NCI-H1694 (cell line): ENCODE results near the gene PUSL1.
"Not testable (repeated sequence)": the region's sequence is repeated elsewhere in the genome, so short reads cannot be mapped to it uniquely, and the experiment has no call there.

ENCODE experiments used
- DNase-seq: peaks from one replicate; lab custom pipeline; 2025; lab: John Stamatoyannopoulos, UW

The PUSL1 gene

DNA sequence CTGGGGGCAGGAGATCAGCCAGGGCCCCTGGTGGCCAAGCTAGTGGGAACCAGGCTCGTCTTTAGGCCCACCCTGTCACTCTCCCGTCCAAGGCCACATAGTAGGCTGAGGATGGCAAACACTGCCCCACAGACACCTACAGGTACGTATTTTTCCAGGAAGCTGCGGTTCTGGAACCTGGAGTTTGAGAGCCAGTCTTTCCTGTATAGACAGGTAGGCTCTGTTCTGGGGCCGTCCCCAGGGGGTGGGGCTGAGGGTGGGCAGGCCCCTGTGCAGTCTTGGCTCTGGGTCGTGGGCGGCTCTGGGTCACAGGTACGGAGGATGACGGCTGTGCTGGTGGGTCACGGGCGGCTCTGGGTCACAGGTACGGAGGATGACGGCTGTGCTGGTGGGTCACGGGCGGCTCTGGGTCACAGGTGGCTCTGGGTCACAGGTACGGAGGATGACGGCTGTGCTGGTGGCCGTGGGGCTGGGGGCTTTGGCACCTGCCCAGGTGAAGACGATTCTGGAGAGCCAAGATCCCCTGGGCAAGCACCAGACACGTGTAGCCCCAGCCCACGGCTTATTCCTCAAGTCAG, 2.2 kb downstream of the PUSL1 start:
- DNase-seq: no peak

DNA sequence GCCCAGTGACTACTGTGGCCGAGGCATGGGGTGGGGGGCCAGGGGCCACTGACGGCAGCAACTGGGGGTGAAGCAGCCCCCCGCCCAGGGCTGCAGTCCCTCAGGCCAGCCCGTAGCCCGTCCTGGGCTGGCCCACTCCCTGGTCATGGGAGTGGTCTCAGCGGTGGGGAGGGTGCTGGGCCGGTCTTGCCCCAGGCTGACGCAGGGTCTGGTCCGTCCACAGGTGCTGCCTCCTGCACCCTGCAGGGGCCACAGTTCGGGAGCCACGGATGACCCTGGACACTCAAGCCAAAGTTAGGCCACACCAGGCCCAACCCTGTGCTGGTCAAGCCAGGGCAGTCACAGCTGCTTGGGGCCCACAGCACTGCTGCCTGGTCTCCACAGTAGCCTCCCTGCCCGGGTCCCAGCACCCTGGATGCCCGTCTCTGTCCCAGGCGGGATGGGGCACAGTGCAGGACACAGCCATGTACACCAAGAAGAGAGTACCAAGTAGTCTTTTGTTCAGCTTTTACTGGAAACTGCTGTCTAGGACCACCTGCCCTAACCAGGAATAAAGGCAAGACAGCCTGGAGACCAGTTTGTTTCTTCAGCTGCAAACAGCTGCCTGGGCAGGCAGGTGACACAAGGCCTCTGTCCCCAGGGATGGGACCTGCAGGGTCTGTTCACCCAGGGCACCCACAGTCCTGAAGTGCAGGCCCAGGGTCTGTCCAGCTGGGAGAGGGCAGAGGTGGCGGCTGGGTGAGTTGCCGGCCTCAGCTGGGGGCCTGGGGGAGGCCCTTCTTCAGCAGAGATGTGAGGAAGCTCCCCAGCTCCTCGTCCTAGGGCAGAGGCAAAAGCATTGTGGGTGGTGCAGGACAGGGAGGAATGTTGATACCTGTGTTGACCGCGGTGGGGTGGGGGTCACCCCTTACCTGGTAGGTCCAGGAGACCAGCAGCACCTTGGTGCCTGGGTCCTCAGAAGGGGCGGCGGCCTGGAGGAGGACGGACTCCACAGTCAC, 3.0 kb downstream of the PUSL1 start:
- DNase-seq: no peak

DNA sequence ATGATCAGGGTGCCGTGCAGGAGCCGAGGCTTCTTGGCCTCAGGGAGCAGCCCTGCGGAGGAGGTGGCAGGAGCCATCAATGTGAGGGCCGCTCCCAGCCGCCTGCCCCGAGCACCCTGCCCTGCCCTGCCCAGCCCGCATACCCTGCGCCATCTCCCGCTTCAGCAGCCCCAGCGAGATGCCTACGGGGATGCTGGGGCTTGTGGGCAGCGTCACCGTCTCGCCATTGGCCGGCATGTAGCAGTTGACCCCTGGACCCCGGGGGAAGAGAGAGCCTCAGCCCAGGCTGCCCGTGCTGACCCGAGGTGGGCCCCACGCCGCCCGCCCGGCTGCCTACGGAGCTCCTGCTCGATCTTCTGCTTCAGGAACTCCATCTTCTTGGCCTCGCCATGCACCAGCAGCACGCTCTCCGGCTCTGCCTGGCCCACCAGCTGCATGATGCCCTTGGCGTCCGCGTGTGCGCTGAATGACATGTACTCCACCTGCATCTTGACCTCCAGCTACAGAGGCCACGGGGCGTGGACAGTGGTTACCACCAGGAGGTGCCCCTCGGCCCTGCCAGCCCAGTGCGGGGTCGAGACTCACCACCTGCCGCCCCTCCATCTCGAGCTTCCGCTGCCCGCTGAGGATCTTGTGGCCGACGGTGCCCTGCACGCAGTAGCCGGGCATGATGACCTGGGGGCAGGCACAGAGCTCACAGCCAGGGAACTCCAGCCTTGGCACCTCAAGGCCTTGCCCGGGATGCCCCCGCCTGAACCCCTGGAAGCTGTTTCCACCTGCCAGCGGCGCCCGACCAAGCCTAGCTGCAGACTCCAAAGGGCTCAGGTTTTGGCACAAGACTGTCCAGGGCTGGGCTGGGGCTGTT, 4.3 kb downstream of the PUSL1 start:
- DNase-seq: no peak

DNA sequence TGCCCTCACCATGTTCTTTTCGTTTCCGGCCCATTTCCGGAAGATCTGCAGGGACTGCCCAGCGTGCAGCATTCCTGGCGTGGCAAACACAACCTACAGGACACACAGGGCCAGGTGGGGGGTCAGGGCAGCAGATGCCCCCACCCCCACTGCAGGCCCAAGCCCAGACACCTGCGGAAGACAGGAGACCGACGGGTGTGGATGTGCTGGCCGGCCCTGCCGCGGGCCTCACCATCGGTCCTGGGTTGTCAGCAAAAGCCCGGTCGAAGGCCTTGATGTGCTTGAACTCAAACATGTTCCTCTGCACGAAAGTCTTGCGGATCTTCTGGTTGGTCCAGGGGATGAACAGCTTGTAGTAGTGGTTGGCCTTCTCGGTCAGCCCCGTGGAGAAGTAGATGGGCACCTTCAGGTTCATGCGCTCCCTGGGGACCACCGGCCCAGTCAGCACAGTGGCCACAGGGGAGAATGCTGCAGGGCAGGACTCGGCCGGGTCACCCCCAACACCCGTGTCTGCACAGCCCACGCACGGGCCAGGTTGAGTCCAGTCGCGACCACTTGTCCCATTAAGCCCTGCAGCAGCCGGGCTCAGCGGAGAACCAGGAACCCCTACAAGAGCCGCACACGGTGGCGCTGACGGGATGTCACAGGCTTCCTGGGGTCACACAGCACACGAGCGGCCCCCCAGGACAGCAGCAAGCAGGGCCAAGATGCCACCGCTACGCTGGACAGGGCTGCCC, 5.3 kb downstream of the PUSL1 start:
- DNase-seq: no peak

DNA sequence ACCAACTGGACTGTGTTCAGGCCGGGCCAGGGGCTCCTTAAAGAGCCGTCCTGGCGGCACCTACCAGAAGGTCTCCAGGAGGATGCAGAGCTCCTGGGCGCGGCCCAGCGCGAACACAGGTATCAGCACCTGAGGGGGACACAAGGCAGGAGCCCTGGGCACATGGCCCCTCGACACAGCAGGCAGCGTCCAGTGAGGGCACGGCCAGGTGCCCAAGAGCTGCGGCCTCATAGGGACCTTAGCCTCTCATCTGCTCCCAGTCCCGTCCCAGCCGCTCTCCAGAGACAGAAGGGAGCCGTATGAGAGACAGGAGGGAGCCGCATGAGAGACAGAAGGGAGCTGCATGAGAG, 5.8 kb downstream of the PUSL1 start:
- no peak for DNase-seq

DNA sequence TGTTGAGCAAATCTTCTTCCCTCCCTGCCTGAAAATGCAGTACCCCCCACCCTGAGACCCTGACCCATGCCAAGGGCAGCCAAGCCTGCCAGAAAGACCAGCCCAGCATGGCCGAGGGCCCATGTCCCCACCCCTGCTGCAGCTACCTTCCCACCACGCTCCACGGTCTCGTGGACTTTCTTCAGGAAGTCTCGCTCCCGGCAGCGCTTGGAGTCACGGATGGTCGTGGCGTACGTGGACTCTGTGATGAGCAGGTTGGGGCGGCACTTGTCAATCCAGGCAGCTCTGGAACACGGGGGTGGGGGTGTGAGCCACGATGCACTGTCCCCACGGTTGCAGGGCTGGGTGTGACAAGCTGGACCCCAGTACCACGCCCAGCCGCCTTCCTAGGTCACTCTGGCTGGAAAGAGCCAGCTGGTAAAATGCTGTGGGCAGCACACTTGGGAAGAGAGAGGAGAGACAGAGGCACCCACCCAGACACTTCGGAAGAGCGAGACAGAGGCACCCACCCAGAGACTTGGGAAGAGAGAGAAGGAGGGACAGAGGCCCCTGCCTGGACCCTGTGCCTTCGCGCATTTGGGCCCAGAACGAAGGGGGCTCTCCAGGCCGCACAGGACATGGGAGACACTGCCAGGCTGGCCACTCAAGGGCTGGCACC, 6.4 kb downstream of the PUSL1 start:
- DNase-seq: no peak

DNA sequence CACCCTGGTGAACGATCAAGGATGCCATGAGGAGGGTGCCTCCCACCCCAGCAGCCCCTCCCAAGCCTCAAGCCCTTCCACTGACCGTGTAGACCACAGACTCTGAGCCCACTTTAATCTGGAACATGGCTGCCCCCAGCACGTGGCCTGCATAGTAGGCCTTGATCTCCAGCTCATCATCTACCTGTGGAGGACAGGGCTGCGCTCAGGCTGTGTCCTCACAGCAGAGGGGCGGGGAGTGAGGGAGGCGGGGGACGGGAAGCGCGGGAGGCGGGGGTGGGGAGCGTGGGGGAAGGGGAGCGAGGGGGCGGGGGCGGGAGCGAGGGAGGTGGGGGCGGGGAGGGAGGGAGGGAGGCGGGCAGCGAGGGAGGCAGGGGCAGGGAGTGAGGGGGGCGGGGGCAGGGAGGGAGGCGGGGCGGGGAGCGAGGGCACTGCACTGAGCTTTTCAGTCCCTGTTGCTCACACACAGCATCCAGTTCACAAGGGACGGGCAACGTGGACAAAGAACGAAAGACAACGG, 7.1 kb downstream of the PUSL1 start:
- DNase-seq: no peak

DNA sequence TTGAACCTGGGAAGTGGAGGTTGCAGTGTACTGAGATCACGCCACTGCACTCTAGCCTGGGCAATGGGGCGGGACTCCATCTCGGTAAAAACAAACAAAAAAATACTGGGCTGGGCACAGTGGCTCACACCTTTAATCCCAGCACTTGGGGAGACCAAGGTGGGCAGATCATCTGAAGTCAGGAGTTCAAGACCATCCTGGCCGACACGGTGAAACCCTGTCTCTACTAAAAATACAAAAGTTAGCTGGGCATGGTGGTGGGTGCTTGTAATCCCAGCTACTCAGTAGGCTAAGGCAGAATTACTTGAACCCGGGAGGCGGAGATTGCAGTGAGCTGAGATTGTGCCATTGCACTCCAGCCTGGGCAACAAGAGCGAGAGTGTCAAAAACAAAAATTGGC, 7.8 kb downstream of the PUSL1 start:
- DNase-seq: not testable (repeated sequence)

DNA sequence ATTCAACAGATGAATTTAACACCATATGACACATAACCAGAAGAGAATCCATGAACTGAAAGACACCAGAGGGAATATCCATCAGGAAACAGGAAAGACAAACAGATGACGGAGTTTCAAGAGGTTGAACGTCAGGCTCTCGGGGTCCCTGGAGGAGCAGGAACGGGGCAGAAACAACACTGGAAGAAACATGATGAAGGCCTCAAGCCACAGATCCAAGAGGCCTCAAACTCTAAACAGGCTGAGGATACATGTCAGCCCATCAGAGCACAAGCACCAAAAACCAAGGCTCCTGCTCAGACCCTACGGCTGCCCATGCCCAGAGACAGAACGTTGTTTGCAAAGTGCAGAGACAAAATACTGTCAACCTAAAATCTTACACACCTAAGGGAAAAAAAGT, 9.0 kb downstream of the PUSL1 start:
- no peak for DNase-seq

DNA sequence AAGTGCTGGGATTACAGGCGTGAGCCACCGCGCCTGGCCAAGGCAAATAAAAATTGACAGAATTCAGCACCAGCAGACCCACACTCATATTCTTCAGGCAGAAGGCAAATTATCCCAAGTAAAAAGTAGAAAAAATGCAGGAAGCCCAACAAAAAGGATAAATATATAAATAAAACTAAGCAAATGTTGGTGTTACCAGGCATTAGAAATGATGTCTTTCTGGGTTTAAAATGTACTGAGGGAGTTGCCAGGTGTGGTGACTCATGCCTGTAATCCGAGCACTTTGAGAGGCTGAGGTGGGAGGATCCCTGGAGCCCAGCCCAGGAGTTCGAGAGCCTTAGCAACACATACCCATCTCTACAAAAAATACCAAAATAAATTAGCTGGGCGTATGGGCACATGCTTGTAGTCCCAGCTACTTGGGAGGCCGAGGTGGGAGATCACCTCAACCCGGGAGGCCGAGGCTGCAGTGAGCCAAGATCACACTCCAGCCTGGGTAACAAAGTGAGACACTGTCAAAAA, 9.8 kb downstream of the PUSL1 start:
- peak; percentile 67 for DNase-seq

DNA sequence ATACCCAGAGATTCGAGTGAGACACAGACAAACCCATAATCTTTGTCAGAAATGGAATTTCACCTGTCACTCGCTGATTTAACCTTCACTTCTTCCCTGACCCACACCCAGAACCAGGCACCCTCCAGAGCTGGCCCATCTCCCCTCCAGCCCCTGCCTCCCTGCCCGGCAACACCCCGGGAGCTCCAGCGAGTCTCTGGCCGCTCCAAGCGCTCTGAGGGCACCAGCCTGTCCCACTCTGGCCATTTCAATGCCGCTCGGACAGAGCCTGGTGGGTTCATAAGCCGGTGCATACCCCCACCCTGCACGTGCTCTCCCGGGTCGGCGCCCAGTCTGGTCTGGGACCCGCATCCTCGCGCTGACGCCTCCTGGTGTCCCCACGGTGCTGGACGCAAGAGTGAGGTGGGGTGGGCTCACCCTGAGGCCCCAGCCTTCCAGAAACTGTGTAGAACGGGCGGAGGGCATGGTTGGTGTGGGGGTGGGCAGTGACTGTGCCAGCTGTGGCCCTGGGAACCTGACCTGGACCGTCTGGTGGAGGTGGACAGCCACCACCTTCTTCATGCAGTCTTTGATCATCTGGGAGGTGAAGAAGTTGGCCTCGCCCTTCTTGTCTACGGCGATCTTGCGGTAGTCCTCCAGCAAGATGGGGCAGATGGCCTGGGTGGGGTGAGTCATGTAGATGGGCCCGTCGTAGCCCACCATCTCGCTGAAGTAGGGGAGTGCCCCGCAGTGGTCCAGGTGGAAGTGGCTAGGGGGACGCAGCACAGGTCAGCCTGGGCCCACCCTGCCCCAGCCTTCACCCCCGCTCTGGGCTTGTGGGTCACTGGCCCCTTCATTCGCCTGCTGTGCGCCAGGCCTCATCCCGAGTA, 10.6 kb downstream of the PUSL1 start:
- no peak for DNase-seq

DNA sequence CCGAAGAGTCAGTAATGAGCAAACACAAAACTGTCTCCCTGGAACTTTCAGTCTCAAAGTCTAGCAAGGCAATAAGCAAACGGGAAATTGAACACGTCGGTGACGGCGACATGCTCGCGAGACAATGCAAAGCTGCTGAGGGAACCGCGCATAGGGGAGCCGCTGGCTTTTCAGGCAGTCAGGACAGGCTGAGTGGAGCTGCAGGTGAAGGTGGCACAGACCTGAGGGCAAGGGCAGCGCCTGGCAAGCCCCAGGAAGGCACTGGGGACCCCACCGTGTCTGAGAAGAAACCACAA, 11.2 kb downstream of the PUSL1 start:
- DNase-seq: no peak

DNA sequence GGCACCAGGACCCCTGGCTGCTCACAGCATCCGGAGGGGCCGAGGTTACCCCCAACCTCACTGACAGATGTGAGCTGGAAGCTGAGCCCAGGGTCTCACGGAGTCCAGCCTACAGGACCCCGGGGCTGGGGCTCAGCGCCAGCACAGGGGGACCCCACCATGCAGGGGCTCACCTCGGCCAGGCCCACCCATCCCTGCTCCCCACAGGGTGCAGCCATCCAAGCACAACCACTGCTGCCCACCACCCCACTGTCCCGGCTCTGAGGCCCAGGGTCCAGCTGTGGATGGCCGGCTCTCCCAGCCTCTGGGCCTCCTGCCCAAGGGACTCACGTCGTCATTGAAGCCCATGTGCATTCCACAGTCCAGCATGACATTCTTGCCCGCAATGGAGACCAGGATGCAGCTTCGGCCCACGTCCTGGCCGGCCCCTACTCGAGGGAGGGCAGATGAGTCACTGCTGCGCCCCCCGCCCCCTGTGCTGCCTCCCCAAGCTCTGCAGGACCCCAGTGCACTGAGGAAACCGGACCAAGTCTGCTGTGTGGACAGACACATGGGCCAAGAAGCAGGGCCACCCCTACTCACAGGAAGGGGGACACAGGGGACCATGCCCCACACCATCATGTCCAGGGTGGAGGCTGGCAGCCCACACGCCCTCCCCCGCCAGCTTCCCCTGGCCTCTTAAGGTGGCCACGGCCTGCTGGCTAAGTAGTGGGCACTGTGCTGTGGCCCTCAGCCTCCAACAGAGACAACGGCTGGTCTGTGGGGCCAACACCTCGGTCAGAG, 12.5 kb downstream of the PUSL1 start:
- DNase-seq: no peak

DNA sequence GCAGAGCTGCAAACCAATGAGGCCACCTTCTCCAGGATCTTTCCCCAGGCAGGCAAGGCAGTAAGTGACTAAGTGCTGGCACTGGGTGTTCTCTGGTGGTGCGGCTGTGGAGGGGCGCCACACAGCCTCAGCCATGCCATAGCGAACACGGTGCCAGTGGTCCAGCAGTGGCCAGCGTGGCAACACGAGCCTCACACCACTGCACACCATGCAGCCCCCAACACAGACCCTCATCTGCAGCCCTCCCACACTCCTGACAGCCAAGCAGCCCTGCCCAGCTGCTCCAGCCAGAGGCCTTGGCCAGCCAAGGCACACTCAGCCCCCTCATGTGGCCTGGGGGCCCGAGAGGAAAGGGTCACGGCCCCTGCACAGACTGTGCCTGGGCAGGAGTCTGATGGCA, 13.1 kb downstream of the PUSL1 start:
- no peak for DNase-seq

DNA sequence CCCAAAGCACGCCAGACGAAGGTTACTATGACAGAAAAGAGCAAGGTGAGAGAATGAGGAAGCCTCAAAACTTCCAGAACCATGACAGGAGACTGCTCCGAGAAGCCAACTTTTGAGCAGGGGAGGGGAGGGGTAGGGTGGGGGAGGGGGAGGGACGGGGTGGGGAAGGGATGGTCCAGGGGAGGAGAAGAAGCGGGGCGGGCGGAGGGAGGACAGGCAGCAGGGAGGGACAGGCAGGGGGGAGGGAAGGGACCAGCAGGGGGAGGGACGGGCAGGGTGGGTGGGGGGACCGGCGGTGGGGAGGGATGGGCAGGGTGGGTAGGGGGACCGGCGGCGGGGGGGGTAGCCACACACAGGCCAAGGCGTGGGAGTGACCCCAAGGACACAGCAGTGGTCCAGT, 14.0 kb downstream of the PUSL1 start:
- no peak for DNase-seq

DNA sequence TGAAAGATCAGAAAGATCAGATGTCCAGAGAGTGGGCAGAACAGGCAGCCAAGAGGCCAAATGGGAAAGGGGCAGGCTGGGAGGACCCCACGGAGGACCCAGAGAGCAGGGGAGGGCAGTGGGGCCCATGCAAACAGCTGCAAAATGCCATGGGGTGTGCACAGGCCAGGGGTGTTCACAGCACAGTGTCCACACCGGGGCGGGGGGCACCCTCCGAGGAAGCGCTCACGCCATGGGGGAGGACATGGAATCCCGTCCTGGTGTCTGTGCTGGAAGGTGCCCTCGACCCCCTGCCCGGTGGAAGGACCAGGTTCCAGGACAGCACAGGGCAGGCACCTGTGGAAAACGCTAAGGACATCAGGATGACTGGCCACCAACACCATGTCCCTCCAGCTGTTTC, 14.6 kb downstream of the PUSL1 start:
- DNase-seq: no peak

DNA sequence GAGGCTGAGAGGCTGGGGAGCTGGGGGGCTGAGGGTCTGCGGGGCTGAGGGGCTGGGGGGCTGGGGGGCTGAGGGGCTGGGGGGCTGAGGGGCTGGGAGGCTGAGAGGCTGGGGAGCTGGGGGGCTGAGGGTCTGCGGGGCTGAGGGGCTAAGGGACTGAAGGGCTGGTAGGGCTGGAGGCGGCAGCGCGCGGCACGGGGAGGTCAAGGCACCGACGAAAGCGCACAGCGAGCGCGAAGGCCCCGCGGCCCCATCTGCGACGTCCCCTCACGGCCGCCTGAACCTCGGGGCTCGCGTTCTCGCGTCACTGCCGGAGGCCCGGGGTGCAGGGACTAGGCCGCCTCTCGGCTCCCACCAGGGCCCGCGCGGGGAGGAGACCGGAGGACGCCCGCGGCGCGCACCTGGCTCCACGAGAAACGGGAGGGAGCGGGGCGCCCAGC, 15.7 kb downstream of the PUSL1 start:
- no peak for DNase-seq

DNA sequence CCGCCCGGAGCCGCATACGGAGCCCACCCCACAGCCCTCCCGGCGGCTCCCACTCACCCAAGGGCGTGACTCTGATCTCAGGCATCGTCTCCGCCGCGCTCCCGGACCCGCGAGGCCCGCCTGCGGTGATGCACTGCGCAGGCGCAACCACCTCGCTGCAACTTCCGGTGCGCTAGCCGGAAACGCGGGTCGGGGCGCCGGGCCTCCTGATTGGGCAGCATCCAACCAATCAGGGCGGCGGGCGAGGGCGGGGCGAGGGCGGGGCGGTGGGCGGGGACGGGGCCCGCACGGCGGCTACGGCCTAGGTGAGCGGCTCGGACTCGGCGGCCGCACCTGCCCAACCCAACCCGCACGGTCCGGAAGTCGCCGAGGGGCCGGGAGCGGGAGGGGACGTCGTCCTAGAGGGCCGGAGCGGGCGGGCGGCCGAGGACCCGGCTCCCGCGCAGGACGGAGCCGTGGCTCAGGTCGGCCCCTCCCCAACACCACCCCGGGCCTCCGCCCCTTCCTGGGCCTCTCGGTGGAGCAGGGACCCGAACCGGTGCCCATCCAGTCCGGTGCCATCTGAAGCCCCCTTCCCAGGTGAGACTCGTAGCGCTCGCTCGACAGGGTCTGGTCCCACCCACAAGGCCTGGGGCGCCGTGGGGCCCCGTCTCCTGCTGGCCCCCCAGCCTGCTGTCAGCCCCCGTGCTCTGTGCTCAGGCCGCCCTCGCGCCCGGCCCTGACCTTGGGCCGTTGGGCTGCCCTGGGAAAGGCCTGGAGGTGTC, 16.3 kb downstream of the PUSL1 start, which contains the start of the genes CPTP and INTS11:
CPTP (plus strand) TSS at position 279 of the 764 bp plus-strand sequence. CDS start 2,109 bp downstream, outside the sequence.
INTS11 (minus strand) TSS at position 137 of the 764 bp plus-strand sequence; CDS start at position 85, 52 bp downstream.
- DNase-seq: no peak
